Transverse colon (tissue), 4 donors: Measurements from ENCODE around the gene BMP7. TPM values are rescaled to one million over a fixed set of nuclear protein-coding genes. Genes with fewer than 3 reads are reported as not detected.

Experiments
- DNase-seq: peaks from one replicate; pipeline ENCODE4 v3.0.0-alpha.2; 2019
- H3K27ac ChIP-seq, 4 donors: fragments of 200-600 bp; sonication (generic); 2 replicates each; pipeline ENCODE4 v1.5.1; 2016 to 2018; ENCODE audit warnings: inconsistent platforms in 4 of 4
- H3K27me3 ChIP-seq: fragments of 200-600 bp; sonication (generic); 2 replicates; pipeline ENCODE4 v1.5.1; 2017; ENCODE audit warnings: inconsistent platforms
- H3K36me3 ChIP-seq, 4 donors: fragments of 200-600 bp; sonication (generic); 2 replicates each; pipeline ENCODE4 v1.5.1; 2017 to 2019; ENCODE audit warnings: inconsistent platforms in 4 of 4
- H3K4me1 ChIP-seq, 4 donors: fragments of 200-600 bp; sonication (generic); 2 replicates each; pipeline ENCODE4 v1.5.1; 2017 to 2020; ENCODE audit warnings: inconsistent platforms in 4 of 4
- H3K4me3 ChIP-seq, 4 donors: fragments of 200-600 bp; sonication (generic); 1 replicate in 1 of 4; 2 replicates in 3 of 4; pipeline versions ENCODE4 v1.5.1 to v1.6.1; 2017 to 2019; ENCODE audit warnings: inconsistent platforms in 4 of 4
- H3K9me3 ChIP-seq, 2 donors: fragments of 200-600 bp; sonication (generic); 2 replicates each; pipeline ENCODE4 v1.5.1; 2017 to 2019; ENCODE audit warnings: inconsistent platforms in 2 of 2
- CTCF ChIP-seq, 5 experiments: fragments of 200-600 bp in 3 of 5; fragments of 450-650 bp in 2 of 5; sonication (generic) in 3 of 5; IDR thresholded peaks; 1 replicate in 2 of 5; 2 replicates in 3 of 5; pipeline ENCODE4 v1.5.1; 2016 to 2017; ENCODE audit warnings: antibody characterized with exemption in 5 of 5, inconsistent platforms in 3 of 5, mild to moderate bottlenecking in 2 of 5, moderate library complexity in 1 of 5
- EP300 ChIP-seq: sonication (generic); formaldehyde crosslinking; IDR thresholded peaks from one replicate; pipeline ENCODE4 v1.6.1; 2017; ENCODE audit warnings: antibody characterized with exemption, low read depth
- POLR2A ChIP-seq: fragments of 450-650 bp; IDR thresholded peaks from one replicate; pipeline ENCODE4 v1.6.1; 2016; ENCODE audit warnings: antibody characterized with exemption, mild to moderate bottlenecking, moderate library complexity
- POLR2AphosphoS5 ChIP-seq, 3 donors: sonication (generic); formaldehyde crosslinking; IDR thresholded peaks; one replicate each; pipeline ENCODE4 v1.6.1; 2016; ENCODE audit warnings: antibody characterized with exemption in 3 of 3
- WGBS, 2 donors: methylation state at CpG; one replicate each; pipeline ENCODE4 v1.1.5; 2018; ENCODE audit warnings: low coverage in 1 of 2; 5-methylcytosine and 5-hydroxymethylcytosine counted together
- in situ Hi-C, 4 donors: fragments of 200-750 bp; cut with MboI; loops; one replicate each; pipeline versions ENCODE4 v1.15.0 to v1.15.1; 2017; ENCODE audit warnings: low sequenced_read_pairs in 3 of 4, low pct_ligation_motif_present in 1 of 4, low pct_unique_long_range_greater_than_20kb in 1 of 4
- intact Hi-C: fragments of 100-400 bp; cut with DNase I; formaldehyde crosslinking; loops from one replicate; pipeline ENCODE4 v1.15.1; 2023; ENCODE audit warnings: low total_unique reads
- total RNA-seq, 4 donors: library from RNA; depleted of rRNA; stranded (reverse); fragments of >200 nt; gene quantifications; one replicate each; pipeline ENCODE4 v1.1.0, GENCODE V29; 2016

The BMP7 gene
- total RNA-seq, 4 donors from 2014 or later: 1.4 to 2.2 (median 1.5) TPM; not detected in 1

- in situ Hi-C loops: no loop called here
- DNase-seq: no peak
- peaks cover 2% of the 10 kb centered on the region for H3K27me3 ChIP-seq
- H3K9me3 ChIP-seq: no peaks in the 10 kb centered on the region
- 88 to 99% methylated on average over 2 of the region's 2 CpGs for WGBS, 2 donors
- TF ChIP-seq CTCF (IDR thresholded peaks at IDR 0.05) (no peak), POLR2AphosphoS5 (IDR thresholded peaks at IDR 0.05) (no peak), POLR2A (no peak), EP300 (no peak)
- H3K4me1 ChIP-seq: no peaks in the 10 kb centered on the region
- no peak overlapping the region for H3K27ac ChIP-seq
- intact Hi-C loops: no loop called here
- no peaks in the 10 kb centered on the region for H3K36me3 ChIP-seq
- no peak overlapping the region for H3K4me3 ChIP-seq
These were observed 120.3 kb downstream of the BMP7 start for GRCh38 chr20:57146155-57146554.

- no peak for DNase-seq
- Histone ChIP-seq H3K4me3 (no peak overlapping the region), H3K27ac (no peak overlapping the region), H3K36me3 (no peaks in the 10 kb centered on the region), H3K4me1 (no peaks in the 10 kb centered on the region), H3K27me3 (peaks cover 2% of the 10 kb centered on the region), H3K9me3 (no peaks in the 10 kb centered on the region)
- intact Hi-C loops (no loop called here), in situ Hi-C loops (no loop called here)
- WGBS, 2 donors: 83 to 91% methylated on average over 1 to 8 of the region's 8 CpGs
- no peak for TF ChIP-seq CTCF (IDR thresholded peaks at IDR 0.05)
- no peak for TF ChIP-seq EP300
- no peak for TF ChIP-seq POLR2AphosphoS5 (IDR thresholded peaks at IDR 0.05)
- no peak for TF ChIP-seq POLR2A
These were observed 121.3 kb downstream of the BMP7 start for GRCh38 chr20:57145089-57145631.

GRCh38 chr20:57143173-57143572, 123.3 kb downstream of the BMP7 start:
- no peak for DNase-seq
- Histone ChIP-seq H3K4me3 (no peak overlapping the region), H3K4me1 (no peaks in the 10 kb centered on the region), H3K27me3 (peaks cover 2% of the 10 kb centered on the region), H3K36me3 (no peaks in the 10 kb centered on the region), H3K9me3 (no peaks in the 10 kb centered on the region), H3K27ac (no peak overlapping the region)
- no peak for TF ChIP-seq POLR2AphosphoS5 (IDR thresholded peaks at IDR 0.05)
- no peak for TF ChIP-seq POLR2A
- no peak for TF ChIP-seq CTCF (IDR thresholded peaks at IDR 0.05)
- no peak for TF ChIP-seq EP300
- 80 to 84% methylated on average over 2 to 9 of the region's 9 CpGs for WGBS, 2 donors
- in situ Hi-C loops (no loop called here), intact Hi-C loops (no loop called here)

- TF ChIP-seq POLR2A (no peak), POLR2AphosphoS5 (IDR thresholded peaks at IDR 0.05) (no peak), EP300 (no peak), CTCF (IDR thresholded peaks at IDR 0.05) (no peak)
- intact Hi-C loops: no loop called here
- H3K27ac ChIP-seq: no peak overlapping the region
- peaks cover 2% of the 10 kb centered on the region for H3K27me3 ChIP-seq
- WGBS, 2 donors: 86% methylated on average over 12 of the region's 12 CpGs; no CpG with 5 or more reads in 1 of the 2 donors
- H3K36me3 ChIP-seq: no peaks in the 10 kb centered on the region
- no peak for DNase-seq
- H3K4me3 ChIP-seq: no peak overlapping the region
- in situ Hi-C loops: no loop called here
- H3K4me1 ChIP-seq: no peaks in the 10 kb centered on the region
- H3K9me3 ChIP-seq: no peaks in the 10 kb centered on the region
These were observed 123.8 kb downstream of the BMP7 start for GRCh38 chr20:57142667-57143066.
